GM06990 (cell line): ENCODE data around the gene IFNG-AS1.
A peak's percentile ranks its signal among the peaks of the same experiment; 100 is the strongest.

Experiments
- DNase-seq: peaks from one replicate; pipeline ENCODE4 v3.0.0-alpha.2; 2011; ENCODE audit not compliant: insufficient read length; ENCODE audit errors: extremely low read depth
- H3K27me3 ChIP-seq: replicated peaks from 2 replicates; pipeline ENCODE4 v1.6.0; 2011; ENCODE audit warnings: low read length; ENCODE audit not compliant: control insufficient read depth, insufficient read depth
- H3K36me3 ChIP-seq: 2 replicates; pipeline ENCODE4 v1.5.1; 2011; ENCODE audit warnings: low read length; ENCODE audit not compliant: control insufficient read depth, insufficient read depth
- H3K4me3 ChIP-seq: replicated peaks from 2 replicates; pipeline ENCODE4 v1.5.1; 2011; ENCODE audit warnings: low read depth, mild to moderate bottlenecking, control low read depth, low read length
- CTCF ChIP-seq: IDR thresholded peaks from 2 replicates; pipeline ENCODE4 v1.5.1; 2011; ENCODE audit warnings: low read length, control low read depth, mild to moderate bottlenecking, inconsistent platforms; ENCODE audit not compliant: insufficient read depth, poor library complexity, severe bottlenecking

IFNG-AS1 gene

GRCh38 chr12:68042212-68042699 is 53.0 kb downstream of the IFNG-AS1 start:
- peak; percentile 35 for DNase-seq
- peak; percentile 33 for TF ChIP-seq CTCF
- Histone ChIP-seq H3K4me3 (no peak overlapping the region), H3K27me3 (no peaks in the 10 kb centered on the region), H3K36me3 (no peaks in the 10 kb centered on the region)

GRCh38 chr12:68043435-68043834 is 54.2 kb downstream of the IFNG-AS1 start:
- no peak overlapping the region for H3K4me3 ChIP-seq
- no peaks in the 10 kb centered on the region for H3K27me3 ChIP-seq
- TF ChIP-seq CTCF = no peak
- H3K36me3 ChIP-seq = no peaks in the 10 kb centered on the region
- DNase-seq = no peak

GRCh38 chr12:68048648-68049297 is 59.5 kb downstream of the IFNG-AS1 start:
- Histone ChIP-seq H3K27me3 (no peaks in the 10 kb centered on the region), H3K36me3 (no peaks in the 10 kb centered on the region), H3K4me3 (no peak overlapping the region)
- no peak for TF ChIP-seq CTCF
- no peak for DNase-seq

GRCh38 chr12:68056300-68056699 is 67.1 kb downstream of the IFNG-AS1 start:
- H3K27me3 ChIP-seq = no peaks in the 10 kb centered on the region
- DNase-seq = no peak
- H3K36me3 ChIP-seq = no peaks in the 10 kb centered on the region
- H3K4me3 ChIP-seq = no peak overlapping the region
- TF ChIP-seq CTCF = no peak

GRCh38 chr12:68063900-68064590 is 74.8 kb downstream of the IFNG-AS1 start:
- H3K27me3 ChIP-seq = no peaks in the 10 kb centered on the region
- TF ChIP-seq CTCF = no peak
- H3K36me3 ChIP-seq = no peaks in the 10 kb centered on the region
- no peak for DNase-seq
- H3K4me3 ChIP-seq = no peak overlapping the region
